ENCODE measurements around the gene EN1.

DNA sequence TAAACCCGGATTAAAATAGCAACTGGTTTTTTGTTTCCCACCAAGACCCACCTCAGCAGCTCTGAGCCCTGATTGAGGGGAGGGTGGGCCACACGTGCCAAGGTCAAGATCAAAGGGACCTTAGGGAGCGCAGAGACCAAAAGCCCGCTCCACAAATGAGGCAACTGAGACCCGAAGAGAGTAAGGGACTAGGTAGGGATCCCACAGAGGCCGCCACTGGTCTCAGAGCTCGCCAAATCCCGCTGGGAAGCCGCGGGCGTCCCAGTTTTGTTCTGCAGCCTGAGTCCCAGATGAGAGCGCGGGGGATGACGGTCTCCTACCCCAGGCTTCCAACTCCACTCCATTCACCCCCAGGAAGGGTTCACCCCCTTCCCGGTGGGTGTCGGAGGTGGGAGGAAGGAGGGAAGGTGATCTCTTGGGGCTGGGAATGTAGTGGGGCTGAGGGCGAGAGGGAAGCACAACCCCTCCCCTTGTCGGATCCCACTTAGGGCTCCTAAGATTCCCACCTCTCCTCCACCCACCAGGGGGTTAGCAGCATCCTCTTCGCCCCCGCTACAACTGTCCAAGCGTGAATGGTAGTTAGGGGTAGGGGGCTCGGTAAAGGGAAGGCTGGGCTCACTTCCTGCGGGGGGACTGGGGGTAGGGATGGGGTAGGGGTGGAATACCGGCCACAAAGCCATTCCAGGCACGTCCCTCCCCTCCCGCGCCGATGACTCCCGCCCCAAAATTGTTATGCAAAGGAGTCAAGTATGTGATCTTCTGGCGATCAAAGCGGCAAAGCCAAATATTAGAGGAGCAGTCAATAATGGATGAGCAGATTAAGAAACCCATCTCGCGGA lies 7.3 kb upstream of the EN1 start:
- no peak for TF ChIP-seq CTCF (IDR thresholded peaks at IDR 0.05)
- no peak for TF ChIP-seq SIN3A (IDR thresholded peaks at IDR 0.05; ENCODE audit: borderline replicate concordance, insufficient read depth, low read depth, low read length)
- TF ChIP-seq POLR2AphosphoS5 (IDR thresholded peaks at IDR 0.05; ENCODE audit: low read depth, low read length): no peak
- TF ChIP-seq, protein P1, sequence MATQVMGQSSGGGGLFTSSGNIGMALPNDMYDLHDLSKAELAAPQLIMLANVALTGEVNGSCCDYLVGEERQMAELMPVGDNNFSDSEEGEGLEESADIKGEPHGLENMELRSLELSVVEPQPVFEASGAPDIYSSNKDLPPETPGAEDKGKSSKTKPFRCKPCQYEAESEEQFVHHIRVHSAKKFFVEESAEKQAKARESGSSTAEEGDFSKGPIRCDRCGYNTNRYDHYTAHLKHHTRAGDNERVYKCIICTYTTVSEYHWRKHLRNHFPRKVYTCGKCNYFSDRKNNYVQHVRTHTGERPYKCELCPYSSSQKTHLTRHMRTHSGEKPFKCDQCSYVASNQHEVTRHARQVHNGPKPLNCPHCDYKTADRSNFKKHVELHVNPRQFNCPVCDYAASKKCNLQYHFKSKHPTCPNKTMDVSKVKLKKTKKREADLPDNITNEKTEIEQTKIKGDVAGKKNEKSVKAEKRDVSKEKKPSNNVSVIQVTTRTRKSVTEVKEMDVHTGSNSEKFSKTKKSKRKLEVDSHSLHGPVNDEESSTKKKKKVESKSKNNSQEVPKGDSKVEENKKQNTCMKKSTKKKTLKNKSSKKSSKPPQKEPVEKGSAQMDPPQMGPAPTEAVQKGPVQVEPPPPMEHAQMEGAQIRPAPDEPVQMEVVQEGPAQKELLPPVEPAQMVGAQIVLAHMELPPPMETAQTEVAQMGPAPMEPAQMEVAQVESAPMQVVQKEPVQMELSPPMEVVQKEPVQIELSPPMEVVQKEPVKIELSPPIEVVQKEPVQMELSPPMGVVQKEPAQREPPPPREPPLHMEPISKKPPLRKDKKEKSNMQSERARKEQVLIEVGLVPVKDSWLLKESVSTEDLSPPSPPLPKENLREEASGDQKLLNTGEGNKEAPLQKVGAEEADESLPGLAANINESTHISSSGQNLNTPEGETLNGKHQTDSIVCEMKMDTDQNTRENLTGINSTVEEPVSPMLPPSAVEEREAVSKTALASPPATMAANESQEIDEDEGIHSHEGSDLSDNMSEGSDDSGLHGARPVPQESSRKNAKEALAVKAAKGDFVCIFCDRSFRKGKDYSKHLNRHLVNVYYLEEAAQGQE (IDR thresholded peaks at IDR 0.05; ENCODE audit: insufficient read depth in 1 of 2, low read depth in 2 of 2, low read length in 1 of 2): no peak
- no peak for TF ChIP-seq TCF7L2 (IDR thresholded peaks at IDR 0.05; ENCODE audit: low read depth, low read length)

Data from Panc1 (cell line).